ENCODE results near the gene KLF9. TPM values are rescaled to one million over a fixed set of nuclear protein-coding genes. Genes with fewer than 3 reads are reported as not detected.

Gene KLF9
- polyA plus RNA-seq, 1 of the 3 experiments (the other 2 are of a cell fraction): 5.8 TPM

DNA sequence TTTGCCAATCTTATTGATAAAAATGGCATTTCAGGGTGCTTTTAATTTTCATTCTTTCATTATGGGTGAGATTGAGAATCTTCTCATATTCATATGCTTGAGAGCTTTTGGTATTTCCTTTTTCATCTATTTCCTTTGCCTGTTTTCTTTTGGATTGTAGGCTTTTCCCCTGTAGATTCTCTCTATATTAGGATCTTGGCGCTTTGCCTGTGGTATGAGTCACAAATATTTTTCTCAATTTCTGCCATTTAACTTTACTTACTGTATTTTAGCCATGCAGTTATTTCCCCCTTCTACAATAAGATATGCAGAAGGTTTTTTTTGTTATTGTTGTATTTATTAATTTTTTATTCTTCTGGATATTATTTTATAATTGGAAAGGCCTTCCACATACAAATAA lies 21.5 kb upstream of the KLF9 start:
- WGBS (ENCODE audit: low lambda C conversion rate): 26% methylated on average over 1 of the region's 1 CpG
- TF ChIP-seq, protein P1, sequence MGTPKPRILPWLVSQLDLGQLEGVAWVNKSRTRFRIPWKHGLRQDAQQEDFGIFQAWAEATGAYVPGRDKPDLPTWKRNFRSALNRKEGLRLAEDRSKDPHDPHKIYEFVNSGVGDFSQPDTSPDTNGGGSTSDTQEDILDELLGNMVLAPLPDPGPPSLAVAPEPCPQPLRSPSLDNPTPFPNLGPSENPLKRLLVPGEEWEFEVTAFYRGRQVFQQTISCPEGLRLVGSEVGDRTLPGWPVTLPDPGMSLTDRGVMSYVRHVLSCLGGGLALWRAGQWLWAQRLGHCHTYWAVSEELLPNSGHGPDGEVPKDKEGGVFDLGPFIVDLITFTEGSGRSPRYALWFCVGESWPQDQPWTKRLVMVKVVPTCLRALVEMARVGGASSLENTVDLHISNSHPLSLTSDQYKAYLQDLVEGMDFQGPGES (IDR thresholded peaks at IDR 0.05; ENCODE audit: low read depth, low read length): no peak
- TF ChIP-seq RAD21 (IDR thresholded peaks at IDR 0.05; ENCODE audit: low read length) (no peak), ELF1 (IDR thresholded peaks at IDR 0.05) (no peak), TCF12 (IDR thresholded peaks at IDR 0.05) (peak; percentile 13; the same call in 1 of the 2 replicates), JUND (IDR thresholded peaks at IDR 0.05) (peak; percentile 56), NFIC (IDR thresholded peaks at IDR 0.05; ENCODE audit: borderline replicate concordance) (peak; percentile 80), FOSL2 (IDR thresholded peaks at IDR 0.05; ENCODE audit: borderline replicate concordance, low read depth) (peak; percentile 70; the same call in 1 of the 2 replicates), POLR2AphosphoS5 (IDR thresholded peaks at IDR 0.05; ENCODE audit: low read depth, low read length) (no peak), MEF2A (IDR thresholded peaks at IDR 0.05; ENCODE audit: borderline replicate concordance, low read depth) (peak; percentile 27; the same call in 1 of the 2 replicates), EP300 (IDR thresholded peaks at IDR 0.05; ENCODE audit: borderline replicate concordance in 1 of 2, low read depth in 1 of 2, low read length in 1 of 2) (peak in 1 of 2 experiments; percentile 41; a peak in 1 of 4 replicates)
- no peaks in the 10 kb centered on the region for H3K79me2 ChIP-seq (ENCODE audit: insufficient read depth)
- ChIA-PET CTCF (no interaction called here), POLR2A (no interaction called here)
- peak overlapping the region; percentile 31 to 76; a peak in 3 of 4 replicates for H3K27ac ChIP-seq (ENCODE audit: low read depth in 2 of 2, low read length in 1 of 2)
- no peaks in the 10 kb centered on the region for H3K36me3 ChIP-seq (replicated peaks in 1 of 2; ENCODE audit: control insufficient read depth in 1 of 2, insufficient read depth in 2 of 2, low read length in 1 of 2)
- peaks cover 0 to 25% of the 10 kb centered on the region in 2 experiments; a peak in 2 of 4 replicates for H3K4me1 ChIP-seq (ENCODE audit: control insufficient read depth in 1 of 2, insufficient read depth in 2 of 2, low read depth in 1 of 2, low read length in 1 of 2)
- H3K9me3 ChIP-seq: no peaks in the 10 kb centered on the region
- peak overlapping the region; percentile 45; the same call in 1 of the 2 replicates for H2AFZ ChIP-seq (ENCODE audit: low read depth)
- DNase-seq: no peak
- peak overlapping the region; percentile 53; the same call in 1 of the 2 replicates for H3K4me2 ChIP-seq
- H3K9me2 ChIP-seq: no peaks in the 10 kb centered on the region
- no peaks in the 10 kb centered on the region for H3K27me3 ChIP-seq (ENCODE audit: insufficient read depth)
- H3F3A ChIP-seq (replicated peaks; ENCODE audit: insufficient read depth): peaks cover 13% of the 10 kb centered on the region
- H4K20me1 ChIP-seq (ENCODE audit: insufficient read depth): no peaks in the 10 kb centered on the region
- H3K4me3 ChIP-seq (ENCODE audit: low read depth in 2 of 2, low read length in 1 of 2): no peak overlapping the region
- no peak overlapping the region for H3K9ac ChIP-seq

DNA sequence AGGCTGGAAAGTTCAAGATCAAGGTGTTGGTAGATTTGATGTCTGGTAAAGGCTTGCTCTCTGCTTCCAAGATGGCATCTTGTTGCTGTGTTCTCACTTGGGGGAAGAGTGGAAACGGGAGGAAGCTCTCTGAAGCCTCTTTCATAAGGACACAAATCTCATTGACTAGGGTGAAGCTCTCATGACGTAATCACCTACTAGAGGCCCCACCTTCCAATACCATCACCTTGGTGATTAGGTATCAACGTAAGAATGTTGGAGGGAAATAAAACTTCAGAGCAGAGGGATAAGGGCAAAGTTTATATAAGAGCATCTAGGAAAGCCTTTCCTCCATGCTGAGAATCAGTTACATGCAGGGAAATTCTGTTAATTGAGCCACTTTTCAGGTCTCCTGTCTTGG lies 15.4 kb upstream of the KLF9 start:
- no peaks in the 10 kb centered on the region for H3F3A ChIP-seq (replicated peaks; ENCODE audit: insufficient read depth)

More for the DNA sequence above, 15.4 kb upstream of the KLF9 start:
- H3K27ac ChIP-seq (ENCODE audit: low read depth in 2 of 2, low read length in 1 of 2): no peak overlapping the region
- H3K9ac ChIP-seq: no peak overlapping the region
- no peaks in the 10 kb centered on the region for H3K4me1 ChIP-seq (ENCODE audit: control insufficient read depth in 1 of 2, insufficient read depth in 2 of 2, low read depth in 1 of 2, low read length in 1 of 2)
- ChIA-PET CTCF (interaction anchor here (2.1 kb wide), 1 partner anchor 9 kb away, joined by 5 read pairs; no protein-coding TSS in a partner anchor), POLR2A (no interaction called here)
- H4K20me1 ChIP-seq (ENCODE audit: insufficient read depth): no peaks in the 10 kb centered on the region
- H3K9me3 ChIP-seq: no peaks in the 10 kb centered on the region
- H3K4me2 ChIP-seq: no peak overlapping the region
- DNase-seq: no peak
- H2AFZ ChIP-seq (ENCODE audit: low read depth): no peak overlapping the region
- H3K36me3 ChIP-seq (replicated peaks in 1 of 2; ENCODE audit: control insufficient read depth in 1 of 2, insufficient read depth in 2 of 2, low read length in 1 of 2): no peaks in the 10 kb centered on the region
- no peaks in the 10 kb centered on the region for H3K27me3 ChIP-seq (ENCODE audit: insufficient read depth)
- H3K4me3 ChIP-seq (ENCODE audit: low read depth in 2 of 2, low read length in 1 of 2): no peak overlapping the region
- H3K79me2 ChIP-seq (ENCODE audit: insufficient read depth): no peaks in the 10 kb centered on the region
- TF ChIP-seq, protein P2, sequence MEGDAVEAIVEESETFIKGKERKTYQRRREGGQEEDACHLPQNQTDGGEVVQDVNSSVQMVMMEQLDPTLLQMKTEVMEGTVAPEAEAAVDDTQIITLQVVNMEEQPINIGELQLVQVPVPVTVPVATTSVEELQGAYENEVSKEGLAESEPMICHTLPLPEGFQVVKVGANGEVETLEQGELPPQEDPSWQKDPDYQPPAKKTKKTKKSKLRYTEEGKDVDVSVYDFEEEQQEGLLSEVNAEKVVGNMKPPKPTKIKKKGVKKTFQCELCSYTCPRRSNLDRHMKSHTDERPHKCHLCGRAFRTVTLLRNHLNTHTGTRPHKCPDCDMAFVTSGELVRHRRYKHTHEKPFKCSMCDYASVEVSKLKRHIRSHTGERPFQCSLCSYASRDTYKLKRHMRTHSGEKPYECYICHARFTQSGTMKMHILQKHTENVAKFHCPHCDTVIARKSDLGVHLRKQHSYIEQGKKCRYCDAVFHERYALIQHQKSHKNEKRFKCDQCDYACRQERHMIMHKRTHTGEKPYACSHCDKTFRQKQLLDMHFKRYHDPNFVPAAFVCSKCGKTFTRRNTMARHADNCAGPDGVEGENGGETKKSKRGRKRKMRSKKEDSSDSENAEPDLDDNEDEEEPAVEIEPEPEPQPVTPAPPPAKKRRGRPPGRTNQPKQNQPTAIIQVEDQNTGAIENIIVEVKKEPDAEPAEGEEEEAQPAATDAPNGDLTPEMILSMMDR (IDR thresholded peaks at IDR 0.05): no peak
- TF ChIP-seq RAD21 (IDR thresholded peaks at IDR 0.05; ENCODE audit: low read length) (no peak), TAF1 (IDR thresholded peaks at IDR 0.05; ENCODE audit: borderline replicate concordance, low read depth, low read length) (no peak), GABPA (IDR thresholded peaks at IDR 0.05; ENCODE audit: low read depth) (no peak), POLR2AphosphoS5 (IDR thresholded peaks at IDR 0.05; ENCODE audit: low read depth, low read length) (no peak), ELF1 (IDR thresholded peaks at IDR 0.05) (no peak), FOXM1 (IDR thresholded peaks at IDR 0.05; ENCODE audit: low read depth) (no peak), FOSL2 (IDR thresholded peaks at IDR 0.05; ENCODE audit: borderline replicate concordance, low read depth) (no peak)
- no peaks in the 10 kb centered on the region for H3K9me2 ChIP-seq
- 71% methylated on average over 3 of the region's 3 CpGs for WGBS (ENCODE audit: low lambda C conversion rate)
